ENCODE data around the gene GSTM4. TPM values are rescaled to one million over a fixed set of nuclear protein-coding genes. Genes with fewer than 3 reads are reported as not detected.

GSTM4 gene
- polyA plus RNA-seq, 1 donor from 2014 or later, result 0.71 TPM

DNA sequence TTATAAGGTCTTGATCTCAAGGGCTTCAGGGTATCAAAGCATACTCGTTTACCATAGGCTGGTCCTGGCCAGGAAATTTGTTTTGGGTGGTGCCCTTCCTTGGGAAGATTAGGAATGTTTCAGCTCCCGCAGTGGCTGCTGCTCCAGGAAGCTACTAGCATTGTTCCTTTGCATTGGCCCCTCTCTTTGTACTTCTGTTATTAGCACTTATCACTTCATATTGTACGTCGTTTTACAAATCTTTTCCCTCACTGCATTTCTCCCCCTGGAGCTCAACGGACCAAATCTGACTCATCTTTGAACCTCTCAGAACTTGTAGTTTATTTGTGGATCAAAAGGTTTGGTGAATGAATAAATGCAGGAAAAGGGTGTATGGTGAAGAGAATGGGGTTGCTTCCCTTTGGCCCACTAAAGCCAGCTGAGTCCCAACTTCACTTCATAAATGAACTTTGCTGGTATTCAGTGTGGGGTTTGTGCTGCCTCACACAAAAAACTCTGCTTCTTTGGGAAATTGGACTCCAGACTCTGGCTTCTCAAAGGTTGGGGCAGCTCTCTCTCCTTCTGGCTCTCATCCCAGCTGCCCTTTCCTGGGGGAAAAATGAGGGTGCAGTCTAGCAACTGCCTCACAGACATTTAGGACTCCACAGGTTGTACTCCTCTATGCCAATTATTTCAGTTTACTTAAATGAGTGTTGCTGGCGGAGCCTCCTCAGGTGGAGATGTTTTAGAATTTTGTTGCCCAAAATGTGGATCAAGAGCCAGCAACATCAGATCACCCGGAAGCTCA is 42.3 kb upstream of the GSTM4 start:
- Histone ChIP-seq H3K36me3 (ENCODE audit: insufficient read depth, low read length) (no peaks in the 10 kb centered on the region), H3F3A (ENCODE audit: insufficient read depth, low read length, poor library complexity, severe bottlenecking) (no peaks in the 10 kb centered on the region), H3K79me2 (replicated peaks; ENCODE audit: insufficient read depth, low read length) (no peaks in the 10 kb centered on the region), H3K9ac (ENCODE audit: low read length) (no peak overlapping the region), H3K27ac (ENCODE audit: low read length) (no peak overlapping the region), H3K9me2 (ENCODE audit: insufficient read depth, low read length) (no peaks in the 10 kb centered on the region), H3K27me3 (ENCODE audit: insufficient read depth, low read depth, low read length) (no peaks in the 10 kb centered on the region), H3K4me2 (ENCODE audit: low read length) (no peak overlapping the region), H4K20me1 (ENCODE audit: insufficient read depth) (no peaks in the 10 kb centered on the region), H3K9me3 (ENCODE audit: low read length) (no peaks in the 10 kb centered on the region), H2AFZ (ENCODE audit: low read depth, low read length) (no peak overlapping the region), H3K4me3 (ENCODE audit: low read length) (no peak overlapping the region)
- TF ChIP-seq, protein P1, sequence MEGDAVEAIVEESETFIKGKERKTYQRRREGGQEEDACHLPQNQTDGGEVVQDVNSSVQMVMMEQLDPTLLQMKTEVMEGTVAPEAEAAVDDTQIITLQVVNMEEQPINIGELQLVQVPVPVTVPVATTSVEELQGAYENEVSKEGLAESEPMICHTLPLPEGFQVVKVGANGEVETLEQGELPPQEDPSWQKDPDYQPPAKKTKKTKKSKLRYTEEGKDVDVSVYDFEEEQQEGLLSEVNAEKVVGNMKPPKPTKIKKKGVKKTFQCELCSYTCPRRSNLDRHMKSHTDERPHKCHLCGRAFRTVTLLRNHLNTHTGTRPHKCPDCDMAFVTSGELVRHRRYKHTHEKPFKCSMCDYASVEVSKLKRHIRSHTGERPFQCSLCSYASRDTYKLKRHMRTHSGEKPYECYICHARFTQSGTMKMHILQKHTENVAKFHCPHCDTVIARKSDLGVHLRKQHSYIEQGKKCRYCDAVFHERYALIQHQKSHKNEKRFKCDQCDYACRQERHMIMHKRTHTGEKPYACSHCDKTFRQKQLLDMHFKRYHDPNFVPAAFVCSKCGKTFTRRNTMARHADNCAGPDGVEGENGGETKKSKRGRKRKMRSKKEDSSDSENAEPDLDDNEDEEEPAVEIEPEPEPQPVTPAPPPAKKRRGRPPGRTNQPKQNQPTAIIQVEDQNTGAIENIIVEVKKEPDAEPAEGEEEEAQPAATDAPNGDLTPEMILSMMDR (IDR thresholded peaks at IDR 0.05; ENCODE audit: poor library complexity, severe bottlenecking), result no peak
- TF ChIP-seq TAF1 (IDR thresholded peaks at IDR 0.05; ENCODE audit: low read depth), result no peak
- no peak for TF ChIP-seq MXI1 (conservative IDR thresholded peaks at IDR 0.05; ENCODE audit: poor library complexity, severe bottlenecking)
- TF ChIP-seq POLR2AphosphoS5 (IDR thresholded peaks at IDR 0.05), result no peak
- no peak for TF ChIP-seq SMC3 (conservative IDR thresholded peaks at IDR 0.05; ENCODE audit: poor library complexity)
- TF ChIP-seq RAD21 (conservative IDR thresholded peaks at IDR 0.05), result no peak
- TF ChIP-seq, protein P2, sequence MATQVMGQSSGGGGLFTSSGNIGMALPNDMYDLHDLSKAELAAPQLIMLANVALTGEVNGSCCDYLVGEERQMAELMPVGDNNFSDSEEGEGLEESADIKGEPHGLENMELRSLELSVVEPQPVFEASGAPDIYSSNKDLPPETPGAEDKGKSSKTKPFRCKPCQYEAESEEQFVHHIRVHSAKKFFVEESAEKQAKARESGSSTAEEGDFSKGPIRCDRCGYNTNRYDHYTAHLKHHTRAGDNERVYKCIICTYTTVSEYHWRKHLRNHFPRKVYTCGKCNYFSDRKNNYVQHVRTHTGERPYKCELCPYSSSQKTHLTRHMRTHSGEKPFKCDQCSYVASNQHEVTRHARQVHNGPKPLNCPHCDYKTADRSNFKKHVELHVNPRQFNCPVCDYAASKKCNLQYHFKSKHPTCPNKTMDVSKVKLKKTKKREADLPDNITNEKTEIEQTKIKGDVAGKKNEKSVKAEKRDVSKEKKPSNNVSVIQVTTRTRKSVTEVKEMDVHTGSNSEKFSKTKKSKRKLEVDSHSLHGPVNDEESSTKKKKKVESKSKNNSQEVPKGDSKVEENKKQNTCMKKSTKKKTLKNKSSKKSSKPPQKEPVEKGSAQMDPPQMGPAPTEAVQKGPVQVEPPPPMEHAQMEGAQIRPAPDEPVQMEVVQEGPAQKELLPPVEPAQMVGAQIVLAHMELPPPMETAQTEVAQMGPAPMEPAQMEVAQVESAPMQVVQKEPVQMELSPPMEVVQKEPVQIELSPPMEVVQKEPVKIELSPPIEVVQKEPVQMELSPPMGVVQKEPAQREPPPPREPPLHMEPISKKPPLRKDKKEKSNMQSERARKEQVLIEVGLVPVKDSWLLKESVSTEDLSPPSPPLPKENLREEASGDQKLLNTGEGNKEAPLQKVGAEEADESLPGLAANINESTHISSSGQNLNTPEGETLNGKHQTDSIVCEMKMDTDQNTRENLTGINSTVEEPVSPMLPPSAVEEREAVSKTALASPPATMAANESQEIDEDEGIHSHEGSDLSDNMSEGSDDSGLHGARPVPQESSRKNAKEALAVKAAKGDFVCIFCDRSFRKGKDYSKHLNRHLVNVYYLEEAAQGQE (IDR thresholded peaks at IDR 0.05; ENCODE audit: borderline replicate concordance), result no peak
- TF ChIP-seq EZH2 (IDR thresholded peaks at IDR 0.05; ENCODE audit: borderline replicate concordance, insufficient read depth, low read length, poor library complexity, severe bottlenecking), result no peak
- TF ChIP-seq EP300 (conservative IDR thresholded peaks at IDR 0.05; ENCODE audit: poor library complexity, severe bottlenecking), result no peak

DNA sequence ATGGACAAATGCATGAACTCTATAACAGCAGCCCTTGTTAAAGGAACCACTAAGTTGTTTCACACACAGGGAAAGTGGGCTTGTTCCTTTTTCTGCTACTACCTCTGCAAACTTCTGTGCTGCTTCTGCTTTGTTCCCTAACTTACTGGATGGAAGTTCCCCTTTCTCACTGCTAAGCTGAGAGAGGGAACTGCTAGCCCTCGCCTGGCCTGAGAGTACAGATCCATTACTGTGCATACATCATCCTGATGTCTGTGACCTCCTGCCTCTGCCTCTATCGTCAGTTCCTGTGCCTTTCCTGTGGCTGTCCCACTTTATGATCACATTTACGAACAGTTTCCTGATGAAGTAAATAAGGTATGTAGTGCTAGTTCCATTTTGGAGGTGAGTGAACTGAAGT is 40.0 kb upstream of the GSTM4 start:
- peaks cover 6% of the 10 kb centered on the region for H3K79me2 ChIP-seq (replicated peaks; ENCODE audit: insufficient read depth, low read length)
- TF ChIP-seq, protein P1 (IDR thresholded peaks at IDR 0.05; ENCODE audit: poor library complexity, severe bottlenecking), result no peak
- TF ChIP-seq RAD21 (conservative IDR thresholded peaks at IDR 0.05) (no peak), MXI1 (conservative IDR thresholded peaks at IDR 0.05; ENCODE audit: poor library complexity, severe bottlenecking) (no peak)
- TF ChIP-seq, protein P2 (IDR thresholded peaks at IDR 0.05; ENCODE audit: borderline replicate concordance), result no peak
- H3K27ac ChIP-seq (ENCODE audit: low read length), result no peak overlapping the region
- H3K4me2 ChIP-seq (ENCODE audit: low read length), result no peak overlapping the region
- no peak overlapping the region for H2AFZ ChIP-seq (ENCODE audit: low read depth, low read length)
- H3K9me3 ChIP-seq (ENCODE audit: low read length), result no peaks in the 10 kb centered on the region
- no peaks in the 10 kb centered on the region for H3K36me3 ChIP-seq (ENCODE audit: insufficient read depth, low read length)
- no peaks in the 10 kb centered on the region for H3F3A ChIP-seq (ENCODE audit: insufficient read depth, low read length, poor library complexity, severe bottlenecking)
- H3K9me2 ChIP-seq (ENCODE audit: insufficient read depth, low read length), result no peaks in the 10 kb centered on the region
- no peaks in the 10 kb centered on the region for H3K27me3 ChIP-seq (ENCODE audit: insufficient read depth, low read depth, low read length)
- H3K4me3 ChIP-seq (ENCODE audit: low read length), result no peak overlapping the region
- no peak overlapping the region for H3K9ac ChIP-seq (ENCODE audit: low read length)
- no peaks in the 10 kb centered on the region for H4K20me1 ChIP-seq (ENCODE audit: insufficient read depth)
